ENCODE measurements around the gene MED12L. TPM values are rescaled to one million over a fixed set of nuclear protein-coding genes. Genes with fewer than 3 reads are reported as not detected.

The MED12L gene
- total and polyA plus RNA-seq, 9 donors = 2.6 to 11.7 (median 6.8) TPM

DNA sequence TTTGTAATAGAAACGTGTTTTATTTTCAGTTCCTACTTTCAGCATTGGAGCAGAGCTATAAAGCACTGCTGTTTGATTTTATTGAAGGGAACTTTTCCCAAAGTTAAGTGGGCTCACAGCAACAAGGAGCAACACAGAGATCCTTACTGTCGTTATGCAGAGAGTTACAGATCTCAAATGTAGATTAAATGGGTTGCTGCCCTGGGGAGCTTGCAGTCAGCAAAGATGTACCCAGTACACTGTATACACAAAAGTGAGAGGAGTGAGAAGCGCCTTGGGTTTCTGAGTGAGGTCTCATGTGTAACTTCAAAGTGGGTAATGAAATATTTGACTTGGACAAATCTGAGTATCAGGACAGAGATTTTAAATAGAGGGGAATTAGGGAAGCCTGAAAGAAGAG, 47.7 kb downstream of the MED12L start:
- peaks cover 2% of the 10 kb centered on the region for H3K36me3 ChIP-seq (ENCODE audit: control insufficient read depth, insufficient read depth, low read length)
- H3K4me1 ChIP-seq (ENCODE audit: control insufficient read depth, insufficient read depth, low read length) = peaks cover 3% of the 10 kb centered on the region
- H3K9me3 ChIP-seq (replicated peaks; ENCODE audit: control insufficient read depth, low read depth, low read length) = no peaks in the 10 kb centered on the region
- H3K4me3 ChIP-seq (ENCODE audit: low read length) = no peak overlapping the region
- DNase-seq = no peak
- no peaks in the 10 kb centered on the region for H3K27me3 ChIP-seq (ENCODE audit: control insufficient read depth, insufficient read depth, low read length)
- H3K27ac ChIP-seq (ENCODE audit: low read length) = no peak overlapping the region
- 100% methylated on average over 1 of the region's 3 CpGs for WGBS (ENCODE audit: insufficient coverage)

DNA sequence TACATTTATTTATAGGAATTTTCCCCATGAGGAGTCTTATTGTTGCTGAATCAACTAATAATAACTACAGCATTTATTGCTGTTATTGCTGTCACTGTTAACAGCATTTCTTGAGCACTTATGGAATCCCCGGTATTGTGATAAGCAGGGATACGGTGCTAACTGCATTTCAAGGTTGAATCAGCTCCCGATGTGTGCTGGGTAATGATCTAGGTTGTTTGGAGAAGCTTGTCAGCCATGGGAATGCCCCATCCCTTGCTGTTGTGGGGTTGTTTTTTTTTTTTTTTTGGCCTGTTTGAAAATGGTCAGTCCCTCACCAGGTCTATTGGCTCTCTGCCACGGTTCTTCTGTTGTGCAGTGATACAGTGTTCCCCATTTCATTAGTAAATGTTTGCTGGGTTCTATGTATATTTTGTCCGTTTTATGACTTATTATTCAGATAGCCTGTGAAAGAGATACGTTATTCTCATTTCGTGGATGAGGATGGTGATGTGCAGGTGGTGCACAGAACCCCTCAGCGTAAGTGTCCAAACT, 48.5 kb downstream of the MED12L start:
- Histone ChIP-seq H3K36me3 (ENCODE audit: control insufficient read depth, insufficient read depth, low read length) (peaks cover 2% of the 10 kb centered on the region), H3K27me3 (ENCODE audit: control insufficient read depth, insufficient read depth, low read length) (no peaks in the 10 kb centered on the region), H3K9me3 (replicated peaks; ENCODE audit: control insufficient read depth, low read depth, low read length) (no peaks in the 10 kb centered on the region), H3K4me1 (ENCODE audit: control insufficient read depth, insufficient read depth, low read length) (peaks cover 2% of the 10 kb centered on the region), H3K27ac (ENCODE audit: low read length) (no peak overlapping the region), H3K4me3 (ENCODE audit: low read length) (no peak overlapping the region)
- no peak for DNase-seq
- 86% methylated on average over 4 of the region's 8 CpGs for WGBS (ENCODE audit: insufficient coverage)

DNA sequence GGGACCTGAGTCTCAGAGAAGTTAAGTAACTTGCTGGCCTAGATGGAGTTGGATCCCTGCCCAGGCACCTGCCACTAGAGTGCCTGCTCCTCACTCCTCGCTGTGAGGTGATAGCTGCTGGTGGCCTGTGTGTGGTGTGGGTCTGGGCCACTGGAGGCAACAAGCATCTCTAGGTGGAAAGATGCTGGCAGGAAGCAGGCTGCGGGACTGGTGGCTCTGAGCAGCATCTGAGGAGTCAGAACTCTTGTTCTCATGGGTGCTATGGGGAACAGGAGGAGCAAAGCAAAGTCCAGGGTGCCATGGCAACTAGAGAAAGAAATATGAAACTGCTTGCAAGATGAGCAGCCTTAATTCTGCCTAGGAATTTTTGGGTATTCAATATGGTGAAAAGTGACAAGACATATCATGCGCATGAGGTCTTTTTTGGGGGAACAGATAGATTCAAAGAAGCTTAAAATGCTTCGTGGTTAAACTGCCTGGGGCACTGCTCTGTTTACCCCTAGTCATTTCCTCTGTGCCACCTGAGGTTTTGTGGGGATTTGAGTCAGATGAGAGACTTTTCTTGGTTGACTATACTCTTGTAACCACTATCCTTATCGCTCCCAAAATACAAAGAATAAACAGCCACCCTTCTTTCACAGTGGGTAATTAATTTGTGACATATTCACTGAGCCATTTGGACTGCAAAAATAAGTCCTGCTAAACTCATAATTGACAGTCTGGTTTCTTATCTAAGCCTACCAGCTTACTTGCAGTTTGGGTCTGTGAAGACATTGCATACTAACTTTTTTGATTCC, 50.3 kb downstream of the MED12L start:
- H3K27me3 ChIP-seq (ENCODE audit: control insufficient read depth, insufficient read depth, low read length) = no peaks in the 10 kb centered on the region
- no peaks in the 10 kb centered on the region for H3K36me3 ChIP-seq (ENCODE audit: control insufficient read depth, insufficient read depth, low read length)
- H3K4me3 ChIP-seq (ENCODE audit: low read length) = no peak overlapping the region
- 60% methylated on average over 2 of the region's 5 CpGs for WGBS (ENCODE audit: insufficient coverage)
- no peaks in the 10 kb centered on the region for H3K9me3 ChIP-seq (replicated peaks; ENCODE audit: control insufficient read depth, low read depth, low read length)
- peaks cover 2% of the 10 kb centered on the region for H3K4me1 ChIP-seq (ENCODE audit: control insufficient read depth, insufficient read depth, low read length)
- H3K27ac ChIP-seq (ENCODE audit: low read length) = no peak overlapping the region
- no peak for DNase-seq

DNA sequence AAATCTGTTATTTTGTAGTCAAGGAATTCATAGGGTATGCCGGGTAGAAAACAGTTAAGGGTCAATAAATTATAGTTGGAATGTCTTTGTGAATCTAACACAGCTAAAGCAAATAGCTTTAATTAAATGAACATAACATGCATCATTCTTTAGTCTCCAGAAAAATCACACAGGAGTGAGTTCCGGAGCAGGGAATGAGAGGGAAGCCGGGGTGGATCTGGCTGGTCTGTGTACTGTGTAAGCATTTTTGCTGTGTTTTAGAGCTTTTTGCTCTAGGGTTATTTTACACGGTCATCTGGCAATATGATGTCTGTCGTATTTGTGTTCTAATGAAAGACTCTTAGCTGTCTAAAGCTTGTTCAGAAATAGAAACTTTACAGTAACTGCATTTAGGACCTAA, 57.5 kb downstream of the MED12L start:
- WGBS (ENCODE audit: insufficient coverage) = no CpG with 5 or more reads among the region's 5 CpGs
- no peak overlapping the region for H3K27ac ChIP-seq (ENCODE audit: low read length)
- no peaks in the 10 kb centered on the region for H3K27me3 ChIP-seq (ENCODE audit: control insufficient read depth, insufficient read depth, low read length)
- H3K4me3 ChIP-seq (ENCODE audit: low read length) = no peak overlapping the region
- no peaks in the 10 kb centered on the region for H3K9me3 ChIP-seq (replicated peaks; ENCODE audit: control insufficient read depth, low read depth, low read length)
- peaks cover 6% of the 10 kb centered on the region for H3K4me1 ChIP-seq (ENCODE audit: control insufficient read depth, insufficient read depth, low read length)
- no peak for DNase-seq
- H3K36me3 ChIP-seq (ENCODE audit: control insufficient read depth, insufficient read depth, low read length) = no peaks in the 10 kb centered on the region

DNA sequence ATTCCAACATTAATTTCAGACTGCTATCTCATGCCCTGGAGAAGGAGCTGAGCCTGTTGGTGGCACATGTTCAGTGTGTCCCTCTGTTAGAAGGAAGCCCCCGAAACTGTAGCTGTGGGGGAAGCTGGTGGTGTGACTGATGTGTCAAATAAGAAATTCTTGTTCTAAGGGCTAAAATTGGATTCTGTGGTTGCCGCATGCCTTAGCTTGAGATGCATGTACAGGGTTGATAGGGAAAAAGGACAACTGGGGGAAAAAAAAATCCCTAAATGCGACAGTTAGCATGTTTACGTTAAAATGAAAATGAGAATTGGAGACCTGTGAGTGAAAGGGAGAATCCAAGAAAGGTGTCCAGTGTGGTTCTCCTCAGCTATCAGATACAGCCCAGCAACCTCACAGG, 58.6 kb downstream of the MED12L start:
- no peak overlapping the region for H3K27ac ChIP-seq (ENCODE audit: low read length)
- no peak overlapping the region for H3K4me3 ChIP-seq (ENCODE audit: low read length)
- no peaks in the 10 kb centered on the region for H3K9me3 ChIP-seq (replicated peaks; ENCODE audit: control insufficient read depth, low read depth, low read length)
- H3K27me3 ChIP-seq (ENCODE audit: control insufficient read depth, insufficient read depth, low read length) = no peaks in the 10 kb centered on the region
- 92% methylated on average over 3 of the region's 4 CpGs for WGBS (ENCODE audit: insufficient coverage)
- peaks cover 6% of the 10 kb centered on the region for H3K4me1 ChIP-seq (ENCODE audit: control insufficient read depth, insufficient read depth, low read length)
- no peaks in the 10 kb centered on the region for H3K36me3 ChIP-seq (ENCODE audit: control insufficient read depth, insufficient read depth, low read length)
- no peak for DNase-seq

DNA sequence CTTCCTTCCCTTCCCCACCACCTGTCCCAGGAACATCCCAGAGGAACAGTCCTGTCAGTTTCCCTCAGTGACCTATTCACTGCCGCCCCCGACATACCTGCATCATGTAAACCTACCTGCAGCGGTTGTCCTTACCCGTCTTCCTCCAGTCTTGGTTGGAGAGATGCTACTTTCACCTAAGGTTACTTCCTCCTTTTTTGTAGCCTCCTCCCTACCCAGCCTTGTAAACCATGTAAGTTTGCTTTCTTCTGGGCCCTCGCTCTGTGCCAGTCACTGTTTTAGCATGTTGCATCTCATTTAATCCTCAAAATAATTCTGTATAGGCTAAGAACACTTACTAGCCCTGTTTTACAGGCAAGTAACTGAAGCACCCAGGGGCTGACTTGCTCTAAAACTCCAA, 59.3 kb downstream of the MED12L start:
- H3K36me3 ChIP-seq (ENCODE audit: control insufficient read depth, insufficient read depth, low read length) = no peaks in the 10 kb centered on the region
- H3K9me3 ChIP-seq (replicated peaks; ENCODE audit: control insufficient read depth, low read depth, low read length) = no peaks in the 10 kb centered on the region
- no peak overlapping the region for H3K27ac ChIP-seq (ENCODE audit: low read length)
- peaks cover 6% of the 10 kb centered on the region for H3K4me1 ChIP-seq (ENCODE audit: control insufficient read depth, insufficient read depth, low read length)
- no peak for DNase-seq
- H3K4me3 ChIP-seq (ENCODE audit: low read length) = no peak overlapping the region
- WGBS (ENCODE audit: insufficient coverage) = 86% methylated on average over 5 of the region's 5 CpGs
- no peaks in the 10 kb centered on the region for H3K27me3 ChIP-seq (ENCODE audit: control insufficient read depth, insufficient read depth, low read length)

DNA sequence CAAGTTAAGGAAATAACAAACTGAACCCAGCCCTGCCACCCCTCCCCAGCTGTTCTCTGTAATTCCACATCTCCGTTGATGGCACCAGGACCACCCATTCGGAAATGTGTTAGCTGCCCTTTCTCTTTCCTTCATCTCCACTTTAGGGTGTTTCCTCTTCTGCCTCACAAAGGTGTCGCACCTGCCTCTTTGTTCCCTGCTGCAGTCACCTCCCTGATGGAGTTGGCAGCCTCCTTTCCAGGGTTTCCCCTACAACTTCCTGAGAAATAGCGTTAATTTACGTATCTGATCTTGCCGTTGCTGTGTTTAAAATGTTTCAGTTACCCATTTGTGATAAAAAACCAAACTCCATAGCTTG, 60.2 kb downstream of the MED12L start:
- peaks cover 6% of the 10 kb centered on the region for H3K4me1 ChIP-seq (ENCODE audit: control insufficient read depth, insufficient read depth, low read length)
- DNase-seq = no peak
- H3K36me3 ChIP-seq (ENCODE audit: control insufficient read depth, insufficient read depth, low read length) = no peaks in the 10 kb centered on the region
- WGBS (ENCODE audit: insufficient coverage) = 45% methylated on average over 3 of the region's 6 CpGs
- H3K27me3 ChIP-seq (ENCODE audit: control insufficient read depth, insufficient read depth, low read length) = no peaks in the 10 kb centered on the region
- no peak overlapping the region for H3K4me3 ChIP-seq (ENCODE audit: low read length)
- no peak overlapping the region for H3K27ac ChIP-seq (ENCODE audit: low read length)
- no peaks in the 10 kb centered on the region for H3K9me3 ChIP-seq (replicated peaks; ENCODE audit: control insufficient read depth, low read depth, low read length)

DNA sequence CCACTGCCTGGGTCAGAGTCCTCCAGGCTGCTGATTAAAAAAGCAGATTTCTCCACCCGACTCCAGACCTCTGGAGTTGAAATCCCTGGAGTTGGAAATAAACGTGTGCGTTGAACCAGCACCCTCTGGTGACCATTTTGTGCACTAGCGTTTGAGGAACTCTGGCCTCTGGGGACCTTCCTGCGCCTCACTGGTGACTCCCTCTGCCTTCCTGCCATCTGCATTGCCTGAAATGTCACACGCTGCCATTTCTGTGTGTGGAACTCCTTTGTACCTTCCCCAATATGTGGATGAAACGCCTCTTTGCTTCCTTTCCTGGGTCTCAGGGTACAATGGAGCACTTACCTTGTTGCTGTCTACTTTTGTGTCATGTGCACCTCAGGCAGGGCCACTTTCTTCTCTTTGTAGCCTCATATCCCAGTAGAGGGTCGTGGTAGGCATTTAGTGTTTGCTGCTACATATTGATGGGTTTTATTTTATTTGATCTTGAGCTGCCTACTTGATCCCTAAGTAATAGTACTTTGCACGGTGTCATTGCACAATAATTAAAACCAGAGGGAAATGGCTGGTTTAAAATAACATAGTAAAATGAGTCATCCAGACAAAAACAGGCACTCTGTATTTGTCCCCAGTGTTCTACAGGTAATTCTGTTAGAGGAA, 60.7 kb downstream of the MED12L start:
- no peaks in the 10 kb centered on the region for H3K9me3 ChIP-seq (replicated peaks; ENCODE audit: control insufficient read depth, low read depth, low read length)
- H3K27ac ChIP-seq (ENCODE audit: low read length) = no peak overlapping the region
- peak; percentile 89 for DNase-seq
- H3K27me3 ChIP-seq (ENCODE audit: control insufficient read depth, insufficient read depth, low read length) = no peaks in the 10 kb centered on the region
- WGBS (ENCODE audit: insufficient coverage) = 0% methylated on average over 5 of the region's 9 CpGs
- H3K36me3 ChIP-seq (ENCODE audit: control insufficient read depth, insufficient read depth, low read length) = no peaks in the 10 kb centered on the region
- H3K4me3 ChIP-seq (ENCODE audit: low read length) = no peak overlapping the region
- peaks cover 6% of the 10 kb centered on the region for H3K4me1 ChIP-seq (ENCODE audit: control insufficient read depth, insufficient read depth, low read length)

DNA sequence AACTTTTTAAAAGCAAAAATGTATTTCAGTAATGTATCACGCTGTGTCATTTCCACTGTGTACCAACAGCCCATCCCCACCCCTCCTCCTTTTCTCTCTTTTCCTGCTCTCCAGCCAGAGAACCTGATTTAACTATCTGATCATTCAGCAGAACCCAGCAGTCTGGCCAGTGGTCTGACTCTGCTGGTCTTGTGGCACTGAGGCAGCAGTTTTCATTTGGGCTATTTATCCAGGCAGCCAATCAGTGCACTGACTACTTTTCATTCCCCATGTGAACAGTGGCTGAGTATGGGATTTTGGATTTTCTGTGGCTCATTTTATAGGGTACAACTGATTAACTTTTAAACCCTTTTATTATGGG, 61.2 kb downstream of the MED12L start:
- WGBS (ENCODE audit: insufficient coverage) = 73% methylated on average over 1 of the region's 1 CpG
- peaks cover 6% of the 10 kb centered on the region for H3K4me1 ChIP-seq (ENCODE audit: control insufficient read depth, insufficient read depth, low read length)
- H3K27ac ChIP-seq (ENCODE audit: low read length) = no peak overlapping the region
- H3K36me3 ChIP-seq (ENCODE audit: control insufficient read depth, insufficient read depth, low read length) = no peaks in the 10 kb centered on the region
- no peaks in the 10 kb centered on the region for H3K9me3 ChIP-seq (replicated peaks; ENCODE audit: control insufficient read depth, low read depth, low read length)
- DNase-seq = no peak
- no peaks in the 10 kb centered on the region for H3K27me3 ChIP-seq (ENCODE audit: control insufficient read depth, insufficient read depth, low read length)
- H3K4me3 ChIP-seq (ENCODE audit: low read length) = no peak overlapping the region

DNA sequence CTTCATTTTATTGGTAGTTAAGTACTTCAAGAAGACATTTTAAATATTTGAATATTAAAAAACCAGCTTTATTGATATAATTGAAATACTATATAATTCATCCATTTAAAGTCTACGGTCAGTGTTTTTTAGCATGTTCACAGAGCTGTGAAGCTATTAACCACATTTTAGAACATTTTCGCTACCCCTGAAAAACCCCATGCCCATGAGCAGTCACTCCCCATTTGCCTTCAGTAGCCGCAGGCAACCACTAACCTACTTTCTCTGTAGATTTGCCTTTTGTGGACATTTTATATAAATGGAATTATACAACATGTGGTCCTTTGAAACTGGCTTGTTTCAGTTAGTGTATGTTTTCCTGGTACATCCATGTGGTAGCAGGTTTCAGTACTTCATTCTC, 61.8 kb downstream of the MED12L start:
- H3K27ac ChIP-seq (ENCODE audit: low read length) = no peak overlapping the region
- H3K4me1 ChIP-seq (ENCODE audit: control insufficient read depth, insufficient read depth, low read length) = peaks cover 6% of the 10 kb centered on the region
- no peaks in the 10 kb centered on the region for H3K27me3 ChIP-seq (ENCODE audit: control insufficient read depth, insufficient read depth, low read length)
- no peaks in the 10 kb centered on the region for H3K36me3 ChIP-seq (ENCODE audit: control insufficient read depth, insufficient read depth, low read length)
- H3K9me3 ChIP-seq (replicated peaks; ENCODE audit: control insufficient read depth, low read depth, low read length) = no peaks in the 10 kb centered on the region
- no peak overlapping the region for H3K4me3 ChIP-seq (ENCODE audit: low read length)
- 83% methylated on average over 1 of the region's 3 CpGs for WGBS (ENCODE audit: insufficient coverage)
- no peak for DNase-seq

Measured in muscle of leg (tissue), 11 donors.